ENCODE results near the gene ALX3. TPM values are rescaled to one million over a fixed set of nuclear protein-coding genes. Genes with fewer than 3 reads are reported as not detected.

The ALX3 gene
- total RNA-seq, 1 donor from 2014 or later: not detected

- DNase-seq (ENCODE audit: low read depth) (no peak), FAIRE-seq (no peak)
- TF ChIP-seq CTCF (IDR thresholded peaks at IDR 0.05; ENCODE audit: insufficient read depth, low read length, severe bottlenecking): no peak
- Histone ChIP-seq H3K4me3 (ENCODE audit: low read depth, low read length) (no peak overlapping the region), H3K27me3 (ENCODE audit: control insufficient read depth, insufficient read depth, low read length) (no peaks in the 10 kb centered on the region), H3K36me3 (ENCODE audit: control insufficient read depth, insufficient read depth, low read length) (peaks cover 25% of the 10 kb centered on the region)
Observed at GRCh38 chr1:110021285-110021684, 49.2 kb downstream of the ALX3 start.

GRCh38 chr1:110019770-110020169 is 50.7 kb downstream of the ALX3 start:
- no peak for TF ChIP-seq CTCF (IDR thresholded peaks at IDR 0.05; ENCODE audit: insufficient read depth, low read length, severe bottlenecking)
- no peak for FAIRE-seq
- H3K36me3 ChIP-seq (ENCODE audit: control insufficient read depth, insufficient read depth, low read length): peaks cover 30% of the 10 kb centered on the region

GRCh38 chr1:110018396-110018795 is 52.1 kb downstream of the ALX3 start:
- FAIRE-seq (no peak), DNase-seq (ENCODE audit: low read depth) (no peak)
- TF ChIP-seq CTCF (IDR thresholded peaks at IDR 0.05; ENCODE audit: insufficient read depth, low read length, severe bottlenecking): no peak
- no peaks in the 10 kb centered on the region for H3K27me3 ChIP-seq (ENCODE audit: control insufficient read depth, insufficient read depth, low read length)
- peaks cover 32% of the 10 kb centered on the region for H3K36me3 ChIP-seq (ENCODE audit: control insufficient read depth, insufficient read depth, low read length)
- H3K4me3 ChIP-seq (ENCODE audit: low read depth, low read length): no peak overlapping the region

More at GRCh38 chr1:110019770-110020169, 50.7 kb downstream of the ALX3 start:
- no peak for DNase-seq (ENCODE audit: low read depth)
- H3K27me3 ChIP-seq (ENCODE audit: control insufficient read depth, insufficient read depth, low read length): no peaks in the 10 kb centered on the region
- no peak overlapping the region for H3K4me3 ChIP-seq (ENCODE audit: low read depth, low read length)

- H3K36me3 ChIP-seq (ENCODE audit: control insufficient read depth, insufficient read depth, low read length): peaks cover 33% of the 10 kb centered on the region
- DNase-seq (ENCODE audit: low read depth) (peak; percentile 44), FAIRE-seq (no peak)
- no peak overlapping the region for H3K4me3 ChIP-seq (ENCODE audit: low read depth, low read length)
- TF ChIP-seq CTCF (IDR thresholded peaks at IDR 0.05; ENCODE audit: insufficient read depth, low read length, severe bottlenecking): no peak
- H3K27me3 ChIP-seq (ENCODE audit: control insufficient read depth, insufficient read depth, low read length): no peaks in the 10 kb centered on the region
Observed at GRCh38 chr1:110017792-110018191, 52.7 kb downstream of the ALX3 start.

GRCh38 chr1:110012100-110012780 is 58.2 kb downstream of the ALX3 start:
- Histone ChIP-seq H3K4me3 (ENCODE audit: low read depth, low read length) (no peak overlapping the region), H3K27me3 (ENCODE audit: control insufficient read depth, insufficient read depth, low read length) (no peaks in the 10 kb centered on the region), H3K36me3 (ENCODE audit: control insufficient read depth, insufficient read depth, low read length) (peaks cover 27% of the 10 kb centered on the region)
- no peak for DNase-seq (ENCODE audit: low read depth)
- no peak for FAIRE-seq
- TF ChIP-seq CTCF (IDR thresholded peaks at IDR 0.05; ENCODE audit: insufficient read depth, low read length, severe bottlenecking): no peak
